Bladder microvascular endothelial cell (primary cell): ENCODE data around the gene SOX2. TPM values are rescaled to one million over a fixed set of nuclear protein-coding genes. Genes with fewer than 3 reads are reported as not detected.

Experiments
- total RNA-seq: library from RNA; depleted of rRNA; stranded (reverse); fragments of >200 nt; gene quantifications from 2 replicates; pipeline ENCODE4 v1.2.3, GENCODE V29; 2014

Gene SOX2
- total RNA-seq: not detected in 2 replicates

GRCh38 chr3:181711325-181712135 is at the start of gene SOX2:
TSS of gene SOX2 (plus strand) at chr3:181711925. CDS start at chr3:181712361, 436 bp downstream.

